ENCODE measurements around the gene GRK5. TPM values are rescaled to one million over a fixed set of nuclear protein-coding genes. Genes with fewer than 3 reads are reported as not detected.
A peak's percentile ranks its signal among the peaks of the same experiment; 100 is the strongest.

GRK5 gene
- total RNA-seq, 1 experiment from 2014 or later, result 1.2 TPM

GRCh38 chr10:119455609-119456434 lies 248.5 kb downstream of the GRK5 start:
- H4K20me1 ChIP-seq (ENCODE audit: control insufficient read depth, insufficient read depth, insufficient read length), result no peaks in the 10 kb centered on the region
- H2AK5ac ChIP-seq (ENCODE audit: insufficient read length, low read length), result no peak overlapping the region
- no CpG with 5 or more reads among the region's 23 CpGs for WGBS (ENCODE audit: extremely low coverage, insufficient read length, low lambda C conversion rate)
- no peak overlapping the region for H2AFZ ChIP-seq (ENCODE audit: low read length)
- no peak overlapping the region for H2BK5ac ChIP-seq (ENCODE audit: insufficient read length, low read length)
- H3K79me1 ChIP-seq (ENCODE audit: insufficient read depth, low read depth, low read length, poor library complexity, severe bottlenecking), result no peaks in the 10 kb centered on the region
- no peaks in the 10 kb centered on the region for H3K27me3 ChIP-seq (ENCODE audit: insufficient read depth, low read length)
- no peaks in the 10 kb centered on the region for H3K4me1 ChIP-seq (ENCODE audit: insufficient read depth, low read length)
- peak overlapping the region in 1 of 3 experiments; percentile 49; a peak in 1 of 7 replicates for H3K27ac Mint-ChIP-seq
- H4K5ac ChIP-seq (ENCODE audit: insufficient read length, low read depth, low read length), result no peak overlapping the region
- H2BK120ac ChIP-seq (ENCODE audit: low read depth, low read length, poor library complexity, severe bottlenecking), result no peak overlapping the region
- DNase-seq, result no peak
- no peaks in the 10 kb centered on the region for H3K9me3 Mint-ChIP-seq
- no peak overlapping the region for H3K56ac ChIP-seq (ENCODE audit: insufficient read length, low read depth, low read length)
- no peak overlapping the region for H2BK20ac ChIP-seq (ENCODE audit: low read depth, low read length, poor library complexity, severe bottlenecking)
- no peaks in the 10 kb centered on the region for H3K79me2 ChIP-seq (ENCODE audit: insufficient read depth, low read length)
- H3K4me2 ChIP-seq (ENCODE audit: insufficient read depth, insufficient read length, low read length), result no peak overlapping the region
- H3K18ac ChIP-seq (ENCODE audit: insufficient read length, low read depth, low read length), result no peak overlapping the region
- no peak overlapping the region for H4K8ac ChIP-seq (replicated peaks; ENCODE audit: insufficient read length, low read depth, low read length)
- H3K14ac ChIP-seq (ENCODE audit: insufficient read depth, low read length), result no peak overlapping the region
- no peak overlapping the region for H2BK15ac ChIP-seq (ENCODE audit: low read depth, low read length)
- no peak overlapping the region for H2BK12ac ChIP-seq (ENCODE audit: insufficient read length, low read depth, low read length)
- no peak overlapping the region for H3K4me3 Mint-ChIP-seq
- H3K27ac ChIP-seq (ENCODE audit: insufficient read length, low read depth, low read length), result no peak overlapping the region
- H3T11ph ChIP-seq (ENCODE audit: low read length), result no peak overlapping the region
- H3K36me3 Mint-ChIP-seq (ENCODE audit: insufficient read depth in 1 of 3, low read depth in 3 of 3), result no peaks in the 10 kb centered on the region
- H3K4me1 Mint-ChIP-seq, result peaks cover 9 to 22% of the 10 kb centered on the region in 2 experiments
- no peak overlapping the region for H4K91ac ChIP-seq (ENCODE audit: insufficient read length, low read depth, low read length)
- no peaks in the 10 kb centered on the region for H3K9me3 ChIP-seq (ENCODE audit: control insufficient read depth, low read depth, low read length)
- H3K9ac ChIP-seq (ENCODE audit: extremely low read depth, insufficient read length, low read length), result no peak overlapping the region
- no peak for TF ChIP-seq CTCF (conservative IDR thresholded peaks at IDR 0.05)
- H3K23ac ChIP-seq (ENCODE audit: insufficient read length, low read depth, low read length), result no peak overlapping the region
- H3K23me2 ChIP-seq (ENCODE audit: insufficient read length, low read depth, low read length, poor library complexity, severe bottlenecking), result no peaks in the 10 kb centered on the region
- no peak overlapping the region for H3K4ac ChIP-seq (ENCODE audit: low read depth, low read length)
- H3K27me3 Mint-ChIP-seq (ENCODE audit: low read depth), result peaks cover 3% of the 10 kb centered on the region

All from H9 (cell line).